Neural cell (in vitro differentiated cells): Measurements from ENCODE around the gene EPHB3.

Experiments
- EP300 ChIP-seq: fragments of 450-650 bp; conservative IDR thresholded peaks from 2 replicates; pipeline ENCODE4 v1.6.1; 2014; ENCODE audit warnings: antibody characterized with exemption, mild to moderate bottlenecking, moderate library complexity; ENCODE audit not compliant: poor library complexity, severe bottlenecking
- EZH2 ChIP-seq: fragments of 200-600, 300-800 bp; shearing (Covaris generic), sonication (generic); IDR thresholded peaks from 2 replicates; pipeline ENCODE4 v1.6.1; 2014; ENCODE audit warnings: antibody characterized with exemption, low read length, borderline replicate concordance, mild to moderate bottlenecking; ENCODE audit not compliant: insufficient read depth, poor library complexity, severe bottlenecking
- POLR2AphosphoS5 ChIP-seq: IDR thresholded peaks from 2 replicates; pipeline ENCODE4 v1.6.1; 2012
- RAD21 ChIP-seq: fragments of 450-650 bp; conservative IDR thresholded peaks from 2 replicates; pipeline ENCODE4 v1.6.1; 2014; ENCODE audit warnings: antibody characterized with exemption, mild to moderate bottlenecking, moderate library complexity
- TAF1 ChIP-seq: IDR thresholded peaks from 2 replicates; pipeline ENCODE4 v1.6.1; 2012; ENCODE audit warnings: low read depth
- TF ChIP-seq, protein P1 (sequence below): fragments of 450-650 bp; IDR thresholded peaks from 2 replicates; pipeline ENCODE4 v1.5.1; 2014; ENCODE audit warnings: antibody characterized with exemption, mild to moderate bottlenecking, moderate library complexity; ENCODE audit not compliant: poor library complexity, severe bottlenecking
- TF ChIP-seq, protein P2 (sequence below): IDR thresholded peaks from 2 replicates; pipeline ENCODE4 v1.6.1; 2012; ENCODE audit warnings: borderline replicate concordance

DNA sequence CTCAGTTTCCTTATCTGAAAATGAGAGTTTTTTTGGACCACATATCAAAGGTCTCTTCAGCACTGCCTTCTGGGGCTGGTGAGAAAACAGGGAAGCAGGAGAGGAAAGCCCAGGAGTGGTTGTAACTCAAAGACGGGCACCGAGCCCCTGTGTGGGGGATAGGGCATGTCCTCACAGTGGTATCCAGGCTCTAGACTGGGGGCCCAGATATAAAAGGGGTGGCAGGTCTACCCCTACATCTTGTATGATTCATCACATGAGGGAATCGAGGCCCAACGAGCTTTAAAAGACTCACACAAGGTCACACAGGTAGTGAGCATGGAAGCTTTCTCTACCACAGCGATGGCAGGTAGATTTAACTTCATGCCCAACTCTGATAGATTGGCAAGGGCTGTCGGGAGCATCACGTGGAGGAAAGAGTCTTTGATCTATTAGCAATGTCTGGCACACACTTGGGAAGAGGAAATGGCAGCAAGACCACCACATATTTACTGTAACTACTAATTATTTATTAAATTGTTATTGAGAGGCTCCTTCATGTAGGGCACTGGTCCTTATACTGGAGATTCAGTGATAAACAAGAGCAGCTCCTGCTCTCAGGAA is 4.1 kb upstream of the EPHB3 start:
- TF ChIP-seq, protein P1, sequence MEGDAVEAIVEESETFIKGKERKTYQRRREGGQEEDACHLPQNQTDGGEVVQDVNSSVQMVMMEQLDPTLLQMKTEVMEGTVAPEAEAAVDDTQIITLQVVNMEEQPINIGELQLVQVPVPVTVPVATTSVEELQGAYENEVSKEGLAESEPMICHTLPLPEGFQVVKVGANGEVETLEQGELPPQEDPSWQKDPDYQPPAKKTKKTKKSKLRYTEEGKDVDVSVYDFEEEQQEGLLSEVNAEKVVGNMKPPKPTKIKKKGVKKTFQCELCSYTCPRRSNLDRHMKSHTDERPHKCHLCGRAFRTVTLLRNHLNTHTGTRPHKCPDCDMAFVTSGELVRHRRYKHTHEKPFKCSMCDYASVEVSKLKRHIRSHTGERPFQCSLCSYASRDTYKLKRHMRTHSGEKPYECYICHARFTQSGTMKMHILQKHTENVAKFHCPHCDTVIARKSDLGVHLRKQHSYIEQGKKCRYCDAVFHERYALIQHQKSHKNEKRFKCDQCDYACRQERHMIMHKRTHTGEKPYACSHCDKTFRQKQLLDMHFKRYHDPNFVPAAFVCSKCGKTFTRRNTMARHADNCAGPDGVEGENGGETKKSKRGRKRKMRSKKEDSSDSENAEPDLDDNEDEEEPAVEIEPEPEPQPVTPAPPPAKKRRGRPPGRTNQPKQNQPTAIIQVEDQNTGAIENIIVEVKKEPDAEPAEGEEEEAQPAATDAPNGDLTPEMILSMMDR: no peak
- no peak for TF ChIP-seq POLR2AphosphoS5
- no peak for TF ChIP-seq EZH2
- no peak for TF ChIP-seq RAD21
- TF ChIP-seq, protein P2, sequence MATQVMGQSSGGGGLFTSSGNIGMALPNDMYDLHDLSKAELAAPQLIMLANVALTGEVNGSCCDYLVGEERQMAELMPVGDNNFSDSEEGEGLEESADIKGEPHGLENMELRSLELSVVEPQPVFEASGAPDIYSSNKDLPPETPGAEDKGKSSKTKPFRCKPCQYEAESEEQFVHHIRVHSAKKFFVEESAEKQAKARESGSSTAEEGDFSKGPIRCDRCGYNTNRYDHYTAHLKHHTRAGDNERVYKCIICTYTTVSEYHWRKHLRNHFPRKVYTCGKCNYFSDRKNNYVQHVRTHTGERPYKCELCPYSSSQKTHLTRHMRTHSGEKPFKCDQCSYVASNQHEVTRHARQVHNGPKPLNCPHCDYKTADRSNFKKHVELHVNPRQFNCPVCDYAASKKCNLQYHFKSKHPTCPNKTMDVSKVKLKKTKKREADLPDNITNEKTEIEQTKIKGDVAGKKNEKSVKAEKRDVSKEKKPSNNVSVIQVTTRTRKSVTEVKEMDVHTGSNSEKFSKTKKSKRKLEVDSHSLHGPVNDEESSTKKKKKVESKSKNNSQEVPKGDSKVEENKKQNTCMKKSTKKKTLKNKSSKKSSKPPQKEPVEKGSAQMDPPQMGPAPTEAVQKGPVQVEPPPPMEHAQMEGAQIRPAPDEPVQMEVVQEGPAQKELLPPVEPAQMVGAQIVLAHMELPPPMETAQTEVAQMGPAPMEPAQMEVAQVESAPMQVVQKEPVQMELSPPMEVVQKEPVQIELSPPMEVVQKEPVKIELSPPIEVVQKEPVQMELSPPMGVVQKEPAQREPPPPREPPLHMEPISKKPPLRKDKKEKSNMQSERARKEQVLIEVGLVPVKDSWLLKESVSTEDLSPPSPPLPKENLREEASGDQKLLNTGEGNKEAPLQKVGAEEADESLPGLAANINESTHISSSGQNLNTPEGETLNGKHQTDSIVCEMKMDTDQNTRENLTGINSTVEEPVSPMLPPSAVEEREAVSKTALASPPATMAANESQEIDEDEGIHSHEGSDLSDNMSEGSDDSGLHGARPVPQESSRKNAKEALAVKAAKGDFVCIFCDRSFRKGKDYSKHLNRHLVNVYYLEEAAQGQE: no peak
- TF ChIP-seq EP300: no peak
- TF ChIP-seq TAF1: no peak
